Anterior cingulate cortex (tissue), 58 donors: ENCODE results near the gene SPACA7.
"Not testable (repeated sequence)": the region's sequence is repeated elsewhere in the genome, so short reads cannot be mapped to it uniquely, and the experiment has no call there.

ENCODE experiments used
- DNase-seq, 58 donors: peaks; one replicate each; lab custom pipeline; 2025; lab: John Stamatoyannopoulos, UW

SPACA7 gene

GRCh38 chr13:112416647-112417046 is 40.5 kb downstream of the SPACA7 start:
- no peak for DNase-seq

- DNase-seq, result no peak
These were observed 40.9 kb downstream of the SPACA7 start for GRCh38 chr13:112417079-112417478.

GRCh38 chr13:112424098-112424497 is 47.9 kb downstream of the SPACA7 start:
- no peak for DNase-seq

- no peak for DNase-seq
These were observed 52.5 kb downstream of the SPACA7 start for GRCh38 chr13:112428704-112429103.

GRCh38 chr13:112431734-112432133 is 55.6 kb downstream of the SPACA7 start:
- DNase-seq, result no peak

- not testable (repeated sequence) for DNase-seq
These were observed 56.6 kb downstream of the SPACA7 start for GRCh38 chr13:112432734-112433133.

GRCh38 chr13:112433517-112433916 is 57.4 kb downstream of the SPACA7 start:
- not testable (repeated sequence) for DNase-seq

GRCh38 chr13:112434032-112434431 is 57.9 kb downstream of the SPACA7 start:
- DNase-seq, result no peak

GRCh38 chr13:112434937-112435523 is 58.9 kb downstream of the SPACA7 start:
- no peak for DNase-seq

- DNase-seq, result no peak
These were observed 59.8 kb downstream of the SPACA7 start for GRCh38 chr13:112435973-112436372.

GRCh38 chr13:112438094-112438493 is 61.9 kb downstream of the SPACA7 start:
- no peak for DNase-seq

GRCh38 chr13:112438515-112438914 is 62.4 kb downstream of the SPACA7 start:
- no peak for DNase-seq

- no peak for DNase-seq
These were observed 65.1 kb downstream of the SPACA7 start for GRCh38 chr13:112441226-112441625.

GRCh38 chr13:112441779-112442310 is 65.7 kb downstream of the SPACA7 start:
- no peak for DNase-seq

GRCh38 chr13:112442483-112443090 is 66.4 kb downstream of the SPACA7 start:
- DNase-seq, result no peak

- DNase-seq, result peak in 3 of 58 donors; percentile 6 to 26 (median 19)
These were observed 67.2 kb downstream of the SPACA7 start for GRCh38 chr13:112443191-112443994.

- peak in 47 of 58 donors; percentile 11 to 79 (median 28) for DNase-seq
These were observed 67.8 kb downstream of the SPACA7 start for GRCh38 chr13:112443995-112444311.

- DNase-seq, result no peak
These were observed 68.6 kb downstream of the SPACA7 start for GRCh38 chr13:112444416-112445399.

GRCh38 chr13:112445411-112446271 is 69.5 kb downstream of the SPACA7 start:
- DNase-seq, result no peak
